CD4-positive, alpha-beta memory T cell (primary cell): ENCODE results near the gene RHOBTB1. TPM values are rescaled to one million over a fixed set of nuclear protein-coding genes. Genes with fewer than 3 reads are reported as not detected.
"Not testable (repeated sequence)": the region's sequence is repeated elsewhere in the genome, so short reads cannot be mapped to it uniquely, and the experiment has no call there.

Experiments
- CTCF ChIA-PET: fragments of 350-600 bp; sonication (Branson Sonifier 250); formaldehyde crosslinking; loops from one replicate; lab custom pipeline; 2021; ENCODE audit warnings: inconsistent platforms; ENCODE audit not compliant: partially characterized antibody; lab: Charles Lee
- POLR2A ChIA-PET: fragments of 350-600 bp; sonication (Branson Sonifier 250); formaldehyde crosslinking; loops from one replicate; lab custom pipeline; 2021; ENCODE audit not compliant: partially characterized antibody; lab: Charles Lee
- DNase-seq, 5 donors: peaks; one replicate each; pipeline versions ENCODE4 v3.0.0 to v3.0.0-alpha.2; 2020 to 2022; ENCODE audit warnings: mixed read lengths in 1 of 5
- H3K27ac ChIP-seq: one replicate; pipeline ENCODE4 v1.7.0; 2013; ENCODE audit warnings: low read depth, low read length
- H3K27me3 ChIP-seq: 2 replicates; pipeline ENCODE4 v1.7.0; 2013; ENCODE audit warnings: mild to moderate bottlenecking, low read length, moderate library complexity; ENCODE audit not compliant: insufficient read depth
- H3K36me3 ChIP-seq: 2 replicates; pipeline ENCODE4 v1.7.0; 2013; ENCODE audit warnings: mild to moderate bottlenecking, low read length, moderate library complexity; ENCODE audit not compliant: insufficient read depth
- H3K4me1 ChIP-seq: 2 replicates; pipeline ENCODE4 v1.7.0; 2013; ENCODE audit warnings: mild to moderate bottlenecking, low read length, moderate library complexity; ENCODE audit not compliant: insufficient read depth
- H3K4me3 ChIP-seq, 2 donors: one replicate each; pipeline ENCODE4 v1.7.0; 2013; ENCODE audit warnings: low read length in 2 of 2, mild to moderate bottlenecking in 1 of 2
- H3K9me3 ChIP-seq, 2 donors: one replicate each; pipeline ENCODE4 v1.7.0; 2013; ENCODE audit warnings: low read length in 2 of 2, control low read depth in 1 of 2; ENCODE audit not compliant: control insufficient read depth in 1 of 2
- H3K27ac Mint-ChIP-seq, 7 donors: one replicate each; pipeline ENCODE4 v1.8.0; 2020 to 2021; ENCODE audit warnings: mixed read lengths in 7 of 7, mild to moderate bottlenecking in 6 of 7, inconsistent platforms in 3 of 7, moderate library complexity in 3 of 7
- H3K27me3 Mint-ChIP-seq, 2 donors: one replicate each; pipeline ENCODE4 v1.8.0; 2020 to 2021; ENCODE audit warnings: mixed read lengths in 2 of 2
- H3K36me3 Mint-ChIP-seq, 2 donors: one replicate each; pipeline ENCODE4 v1.8.0; 2020 to 2021; ENCODE audit warnings: mixed read lengths in 2 of 2, inconsistent platforms in 1 of 2, mild to moderate bottlenecking in 1 of 2
- H3K4me1 Mint-ChIP-seq, 4 donors: one replicate each; pipeline ENCODE4 v1.8.0; 2020 to 2021; ENCODE audit warnings: mixed read lengths in 4 of 4, mild to moderate bottlenecking in 1 of 4
- H3K4me3 Mint-ChIP-seq, 8 donors: one replicate each; pipeline ENCODE4 v1.8.0; 2020 to 2021; ENCODE audit warnings: mixed read lengths in 8 of 8, mild to moderate bottlenecking in 7 of 8, moderate library complexity in 6 of 8, inconsistent platforms in 3 of 8
- H3K9me3 Mint-ChIP-seq, 8 donors: one replicate each; pipeline ENCODE4 v1.8.0; 2020 to 2021; ENCODE audit warnings: mixed read lengths in 8 of 8, mild to moderate bottlenecking in 5 of 8, inconsistent platforms in 3 of 8, moderate library complexity in 1 of 8
- intact Hi-C: fragments of 100-400 bp; cut with micrococcal nuclease; formaldehyde crosslinking; loops from one replicate; pipeline ENCODE4 v1.15.1; 2023
- polyA plus RNA-seq, 2 donors: library from polyadenylated mRNA; unstranded; fragments of 300-500 nt; fragmentation: Illumina TruSeq; gene quantifications; one replicate each; pipeline ENCODE4 v1.2.3, GENCODE V29; 2021
- total RNA-seq, 2 experiments: library from RNA; stranded (reverse); gene quantifications; one replicate each; pipeline ENCODE4 v1.2.3, GENCODE V29; 2021

Gene RHOBTB1
- total and polyA plus RNA-seq, 4 experiments from 2014 or later, result 0.25 TPM; not detected in 3

GRCh38 chr10:60974463-60975149 is 30.6 kb upstream of the RHOBTB1 start:
- intact Hi-C loops, result no loop called here
- no peaks in the 10 kb centered on the region for H3K36me3 ChIP-seq
- no peak for DNase-seq
- H3K4me1 ChIP-seq, result no peaks in the 10 kb centered on the region
- H3K27me3 ChIP-seq, result no peaks in the 10 kb centered on the region
- H3K4me3 Mint-ChIP-seq, result no peak overlapping the region
- no peak overlapping the region for H3K27ac ChIP-seq
- POLR2A ChIA-PET, result no interaction called here
- H3K36me3 Mint-ChIP-seq, result no peaks in the 10 kb centered on the region
- H3K4me1 Mint-ChIP-seq, result no peaks in the 10 kb centered on the region
- CTCF ChIA-PET, result interaction anchor here (1.2 kb wide), 1 partner anchor 10 kb away, joined by 5 read pairs; no protein-coding TSS in a partner anchor
- H3K27me3 Mint-ChIP-seq, result peaks cover 12 to 13% of the 10 kb centered on the region in 2 donors
- no peak overlapping the region for H3K27ac Mint-ChIP-seq
- peaks cover 0 to 3% (median 0%) of the 10 kb centered on the region in 8 donors for H3K9me3 Mint-ChIP-seq
- H3K4me3 ChIP-seq, result no peak overlapping the region
- H3K9me3 ChIP-seq, result no peaks in the 10 kb centered on the region

- H3K36me3 Mint-ChIP-seq, result no peaks in the 10 kb centered on the region
- H3K27me3 Mint-ChIP-seq, result peaks cover 10 to 23% of the 10 kb centered on the region in 2 donors
- H3K27me3 ChIP-seq, result peaks cover 5% of the 10 kb centered on the region
- DNase-seq, result no peak
- no peaks in the 10 kb centered on the region for H3K36me3 ChIP-seq
- H3K27ac Mint-ChIP-seq, result no peak overlapping the region
- POLR2A ChIA-PET, result no interaction called here
- no peaks in the 10 kb centered on the region for H3K4me1 Mint-ChIP-seq
- H3K9me3 ChIP-seq, result no peaks in the 10 kb centered on the region
- H3K27ac ChIP-seq, result no peak overlapping the region
- CTCF ChIA-PET, result interaction anchor here (1.2 kb wide), 1 partner anchor 9 kb away, joined by 5 read pairs; no protein-coding TSS in a partner anchor
- intact Hi-C loops, result no loop called here
- no peak overlapping the region for H3K4me3 Mint-ChIP-seq
- H3K4me1 ChIP-seq, result no peaks in the 10 kb centered on the region
- no peak overlapping the region for H3K4me3 ChIP-seq
- peaks cover 0 to 3% (median 0%) of the 10 kb centered on the region in 8 donors for H3K9me3 Mint-ChIP-seq
These were observed 29.1 kb upstream of the RHOBTB1 start for GRCh38 chr10:60973086-60973485.

GRCh38 chr10:60972181-60972580 is 28.2 kb upstream of the RHOBTB1 start:
- H3K9me3 Mint-ChIP-seq, intact Hi-C loops, H3K36me3 Mint-ChIP-seq, H3K4me3 ChIP-seq, H3K27ac Mint-ChIP-seq, H3K4me1 ChIP-seq, H3K36me3 ChIP-seq, H3K27ac ChIP-seq, H3K9me3 ChIP-seq, POLR2A ChIA-PET, DNase-seq, CTCF ChIA-PET, H3K27me3 ChIP-seq, H3K4me1 Mint-ChIP-seq, H3K4me3 Mint-ChIP-seq: not testable (repeated sequence)
- H3K27me3 Mint-ChIP-seq, result peaks cover 13 to 28% of the 10 kb centered on the region in 2 donors

GRCh38 chr10:60970526-60970925 is 26.5 kb upstream of the RHOBTB1 start:
- H3K4me3 ChIP-seq, result no peak overlapping the region
- Mint-ChIP-seq H3K4me3 (no peak overlapping the region), H3K27ac (no peak overlapping the region), H3K9me3 (peaks cover 0 to 3% (median 0%) of the 10 kb centered on the region in 8 donors), H3K4me1 (no peaks in the 10 kb centered on the region), H3K27me3 (peaks cover 17 to 29% of the 10 kb centered on the region in 2 donors), H3K36me3 (no peaks in the 10 kb centered on the region)
- ChIA-PET POLR2A (no interaction called here), CTCF (no interaction called here)
- no peaks in the 10 kb centered on the region for H3K36me3 ChIP-seq
- intact Hi-C loops, result no loop called here
- H3K27me3 ChIP-seq, result peaks cover 6% of the 10 kb centered on the region
- H3K4me1 ChIP-seq, result no peaks in the 10 kb centered on the region
- H3K27ac ChIP-seq, result no peak overlapping the region
- DNase-seq, result no peak
- no peaks in the 10 kb centered on the region for H3K9me3 ChIP-seq

GRCh38 chr10:60968504-60968903 is 24.5 kb upstream of the RHOBTB1 start:
- H3K36me3 ChIP-seq, result no peaks in the 10 kb centered on the region
- no peaks in the 10 kb centered on the region for H3K4me1 ChIP-seq
- no peak overlapping the region for H3K27ac ChIP-seq
- Mint-ChIP-seq H3K27ac (no peak overlapping the region), H3K9me3 (peaks cover 0 to 3% (median 0%) of the 10 kb centered on the region in 8 donors), H3K36me3 (no peaks in the 10 kb centered on the region), H3K4me3 (no peak overlapping the region), H3K4me1 (peaks cover 0 to 2% (median under 1%) of the 10 kb centered on the region in 4 donors), H3K27me3 (peaks cover 17 to 28% of the 10 kb centered on the region in 2 donors)
- H3K9me3 ChIP-seq, result no peaks in the 10 kb centered on the region
- ChIA-PET POLR2A (no interaction called here), CTCF (no interaction called here)
- no peak overlapping the region for H3K4me3 ChIP-seq
- DNase-seq, result no peak
- H3K27me3 ChIP-seq, result peaks cover 10% of the 10 kb centered on the region
- intact Hi-C loops, result no loop called here

- Histone ChIP-seq H3K36me3 (no peaks in the 10 kb centered on the region), H3K4me1 (no peaks in the 10 kb centered on the region), H3K4me3 (no peak overlapping the region), H3K9me3 (no peaks in the 10 kb centered on the region), H3K27me3 (peaks cover 10% of the 10 kb centered on the region), H3K27ac (no peak overlapping the region)
- ChIA-PET CTCF (no interaction called here), POLR2A (no interaction called here)
- peaks cover 0 to 2% (median under 1%) of the 10 kb centered on the region in 4 donors for H3K4me1 Mint-ChIP-seq
- DNase-seq, result no peak
- H3K27ac Mint-ChIP-seq, result no peak overlapping the region
- no peak overlapping the region for H3K4me3 Mint-ChIP-seq
- H3K27me3 Mint-ChIP-seq, result peaks cover 17 to 25% of the 10 kb centered on the region in 2 donors
- intact Hi-C loops, result no loop called here
- no peaks in the 10 kb centered on the region for H3K36me3 Mint-ChIP-seq
- H3K9me3 Mint-ChIP-seq, result peaks cover 0 to 3% (median 0%) of the 10 kb centered on the region in 8 donors
These were observed 24.0 kb upstream of the RHOBTB1 start for GRCh38 chr10:60967854-60968484.

- H3K27me3 Mint-ChIP-seq, result peaks cover 17 to 25% of the 10 kb centered on the region in 2 donors
- Histone ChIP-seq H3K4me1 (no peaks in the 10 kb centered on the region), H3K27ac (no peak overlapping the region), H3K27me3 (peaks cover 10% of the 10 kb centered on the region), H3K9me3 (no peaks in the 10 kb centered on the region), H3K36me3 (no peaks in the 10 kb centered on the region), H3K4me3 (no peak overlapping the region)
- no peaks in the 10 kb centered on the region for H3K36me3 Mint-ChIP-seq
- POLR2A ChIA-PET, result no interaction called here
- peaks cover 0 to 2% (median under 1%) of the 10 kb centered on the region in 4 donors for H3K4me1 Mint-ChIP-seq
- H3K9me3 Mint-ChIP-seq, result peaks cover 0 to 3% (median 0%) of the 10 kb centered on the region in 8 donors
- CTCF ChIA-PET, result no interaction called here
- no peak overlapping the region for H3K4me3 Mint-ChIP-seq
- intact Hi-C loops, result no loop called here
- no peak for DNase-seq
- no peak overlapping the region for H3K27ac Mint-ChIP-seq
These were observed 23.3 kb upstream of the RHOBTB1 start for GRCh38 chr10:60967260-60967659.
